IMR-90 (cell line): ENCODE results near the gene TAF4B. TPM values are rescaled to one million over a fixed set of nuclear protein-coding genes. Genes with fewer than 3 reads are reported as not detected.

Experiments used
- ATAC-seq: fragments of 200-7000 bp; cut with Tn5 transposase; 2 replicates; pipeline ENCODE4 v1.9.1; 2020; ENCODE audit warnings: low read depth, mild to moderate bottlenecking, moderate library complexity
- BruUV-seq: library from RNA; stranded (reverse); fragments of 400-500 nt; replicated peaks from 2 replicates; lab custom pipeline; 2021; lab: Mats Ljungman, UMichigan
- CTCF ChIA-PET: fragments of 300-600 bp; formaldehyde crosslinking; extraction: SDS; loops from one replicate; lab custom pipeline; 2021; ENCODE audit warnings: antibody characterized with exemption; lab: Yijun Ruan, JAX
- POLR2A ChIA-PET: fragments of 300-600 bp; sonication (Branson Sonifier 250); formaldehyde crosslinking; loops from one replicate; lab custom pipeline; 2022; ENCODE audit warnings: antibody characterized with exemption; ENCODE audit not compliant: unreplicated experiment; lab: Charles Lee
- DNase-seq: peaks from one replicate; pipeline ENCODE4 v3.0.0; 2013
- H2AFZ ChIP-seq: replicated peaks from 2 replicates; pipeline ENCODE3; 2013; ENCODE audit warnings: low read length, mild to moderate bottlenecking; ENCODE audit not compliant: poor library complexity
- H2AK5ac ChIP-seq: 2 replicates; pipeline ENCODE4 v1.6.1; 2013; ENCODE audit warnings: low read depth, low read length, inconsistent platforms
- H2AK9ac ChIP-seq: replicated peaks from 2 replicates; pipeline ENCODE3; 2013; ENCODE audit warnings: mild to moderate bottlenecking, low read depth, low read length, moderate library complexity; ENCODE audit not compliant: poor library complexity
- H2BK120ac ChIP-seq: 2 replicates; pipeline ENCODE4 v1.6.1; 2013; ENCODE audit warnings: low read depth, low read length, inconsistent platforms
- H2BK15ac ChIP-seq: 3 replicates; pipeline ENCODE4 v1.6.1; 2013; ENCODE audit warnings: low read depth, low read length, inconsistent platforms
- H2BK20ac ChIP-seq: 2 replicates; pipeline ENCODE4 v1.6.1; 2013; ENCODE audit warnings: low read depth, mild to moderate bottlenecking, inconsistent platforms, low read length, moderate library complexity
- H2BK5ac ChIP-seq: 2 replicates; pipeline ENCODE4 v1.6.1; 2013; ENCODE audit warnings: mild to moderate bottlenecking, low read depth, low read length, inconsistent platforms; ENCODE audit not compliant: poor library complexity, severe bottlenecking
- H3K14ac ChIP-seq: replicated peaks from 2 replicates; pipeline ENCODE4 v1.6.1; 2013; ENCODE audit warnings: low read depth, low read length, inconsistent platforms
- H3K18ac ChIP-seq: 2 replicates; pipeline ENCODE4 v1.6.1; 2013; ENCODE audit warnings: low read depth, low read length, control low read depth
- H3K23ac ChIP-seq: 2 replicates; pipeline ENCODE4 v1.6.1; 2013; ENCODE audit warnings: low read depth, low read length, inconsistent platforms
- H3K27ac ChIP-seq: 2 replicates; pipeline ENCODE4 v1.5.1; 2013; ENCODE audit warnings: mild to moderate bottlenecking, control low read depth, low read length; ENCODE audit not compliant: insufficient read depth
- H3K27me3 ChIP-seq: 2 replicates; pipeline ENCODE4 v1.6.1; 2013; ENCODE audit warnings: low read length; ENCODE audit not compliant: control insufficient read depth, insufficient read depth
- H3K36me3 ChIP-seq: 2 replicates; pipeline ENCODE4 v1.6.1; 2013; ENCODE audit warnings: low read length, mixed read lengths; ENCODE audit not compliant: control insufficient read depth, insufficient read depth
- H3K4ac ChIP-seq: 2 replicates; pipeline ENCODE4 v1.6.1; 2013; ENCODE audit warnings: low read depth, low read length, inconsistent platforms
- H3K4me1 ChIP-seq: 2 replicates; pipeline ENCODE4 v1.6.1; 2013; ENCODE audit warnings: low read length, mixed read lengths; ENCODE audit not compliant: control insufficient read depth, insufficient read depth
- H3K4me2 ChIP-seq: 2 replicates; pipeline ENCODE4 v1.6.1; 2013; ENCODE audit warnings: low read depth, mild to moderate bottlenecking, control low read depth, low read length, moderate library complexity
- H3K4me3 ChIP-seq: 2 replicates; pipeline ENCODE4 v1.5.1; 2013; ENCODE audit warnings: low read depth, mild to moderate bottlenecking, control low read depth, low read length, moderate library complexity; ENCODE audit not compliant: insufficient read depth
- H3K56ac ChIP-seq: 2 replicates; pipeline ENCODE4 v1.6.1; 2013; ENCODE audit warnings: low read length, inconsistent platforms; ENCODE audit not compliant: insufficient read depth; ENCODE audit errors: extremely low read depth
- H3K79me1 ChIP-seq, 2 experiments: 2 replicates each; pipeline ENCODE4 v1.6.1; 2013; ENCODE audit warnings: low read length in 2 of 2, inconsistent platforms in 1 of 2, low read depth in 1 of 2
- H3K9ac ChIP-seq: 2 replicates; pipeline ENCODE4 v1.6.1; 2013; ENCODE audit warnings: low read depth, low read length, control low read depth
- H3K9me1 ChIP-seq: 2 replicates; pipeline ENCODE4 v1.6.1; 2013; ENCODE audit warnings: low read length, inconsistent platforms; ENCODE audit not compliant: insufficient read depth
- H3K9me3 ChIP-seq: 2 replicates; pipeline ENCODE4 v1.6.1; 2013; ENCODE audit warnings: low read length; ENCODE audit not compliant: control insufficient read depth, insufficient read depth
- H4K20me1 ChIP-seq: 2 replicates; pipeline ENCODE4 v1.6.1; 2013; ENCODE audit warnings: low read length, inconsistent platforms; ENCODE audit not compliant: insufficient read depth
- H4K5ac ChIP-seq: 2 replicates; pipeline ENCODE4 v1.6.1; 2013; ENCODE audit warnings: mild to moderate bottlenecking, low read depth, low read length, control low read depth
- H4K8ac ChIP-seq, 2 experiments: 2 replicates each; pipeline ENCODE4 v1.6.1; 2013; ENCODE audit warnings: low read depth in 2 of 2, low read length in 2 of 2, control low read depth in 1 of 2, inconsistent platforms in 1 of 2
- H4K91ac ChIP-seq: 2 replicates; pipeline ENCODE4 v1.6.1; 2013; ENCODE audit warnings: low read depth, low read length, inconsistent platforms; ENCODE audit not compliant: insufficient read depth
- BHLHE40 ChIP-seq: fragments of 150-350 bp; IDR thresholded peaks from 2 replicates; pipeline ENCODE4 v1.6.1; 2016; ENCODE audit warnings: mild to moderate bottlenecking, low read depth, low read length
- CHD1 ChIP-seq: IDR thresholded peaks from 2 replicates; pipeline ENCODE4 v1.6.1; 2012; ENCODE audit warnings: low read depth, low read length, improper control_type of control experiment
- CTCF ChIP-seq: conservative IDR thresholded peaks from 2 replicates; pipeline ENCODE4 v1.5.1; 2012; ENCODE audit warnings: mild to moderate bottlenecking, low read depth, low read length, improper control_type of control experiment
- ELK1 ChIP-seq: fragments of 150-350 bp; IDR thresholded peaks from 2 replicates; pipeline ENCODE4 v1.6.1; 2016; ENCODE audit warnings: low read depth, mild to moderate bottlenecking, low read length, moderate library complexity, borderline replicate concordance
- FOS ChIP-seq: fragments of 150-350 bp; IDR thresholded peaks from 2 replicates; pipeline ENCODE4 v1.6.1; 2016; ENCODE audit warnings: low read depth, low read length
- MAFK ChIP-seq: IDR thresholded peaks from 2 replicates; pipeline ENCODE4 v1.6.1; 2012; ENCODE audit warnings: low read depth, low read length, improper control_type of control experiment
- MXI1 ChIP-seq: IDR thresholded peaks from 2 replicates; pipeline ENCODE4 v1.6.1; 2012; ENCODE audit warnings: low read depth, mild to moderate bottlenecking, low read length, moderate library complexity, borderline replicate concordance
- POLR2A ChIP-seq: IDR thresholded peaks from 2 replicates; pipeline ENCODE4 v1.6.1; 2012; ENCODE audit warnings: mild to moderate bottlenecking, low read depth, low read length
- RAD21 ChIP-seq: IDR thresholded peaks from 2 replicates; pipeline ENCODE4 v1.6.1; 2012; ENCODE audit warnings: low read length, improper control_type of control experiment
- RCOR1 ChIP-seq: IDR thresholded peaks from 2 replicates; pipeline ENCODE4 v1.6.1; 2012; ENCODE audit warnings: mild to moderate bottlenecking, low read length, improper control_type of control experiment; ENCODE audit not compliant: insufficient replicate concordance
- RFX5 ChIP-seq: IDR thresholded peaks from 2 replicates; pipeline ENCODE4 v1.8.0; 2012; ENCODE audit warnings: low read depth, mild to moderate bottlenecking, low read length, moderate library complexity
- WGBS, 2 experiments: methylation state at CpG; one replicate each; pipeline versions ENCODE4 v1.1.5 to v1.1.7; 2013; ENCODE audit warnings: missing lambda C conversion rate in 2 of 2; ENCODE audit not compliant: insufficient read length in 1 of 2; ENCODE audit errors: extremely low coverage in 2 of 2; 5-methylcytosine and 5-hydroxymethylcytosine counted together
- dilution Hi-C: fragments of 300-500 bp; cut with HindIII; formaldehyde crosslinking; loops from one replicate; pipeline ENCODE4 v1.14.3; 2018; ENCODE audit warnings: low sequenced_read_pairs; ENCODE audit not compliant: unreplicated experiment
- in situ Hi-C: fragments of 300-500 bp; cut with MboI; formaldehyde crosslinking; loops from 3 replicates; pipeline ENCODE4 v1.14.3; 2019; ENCODE audit warnings: low sequenced_read_pairs, inconsistent platforms, mixed read lengths
- intact Hi-C: fragments of 100-400 bp; cut with micrococcal nuclease; formaldehyde crosslinking; loops from 2 replicates; pipeline ENCODE4 v1.10.0; 2022
- polyA plus RNA-seq, 3 experiments: library from polyadenylated mRNA; depleted of rRNA; stranded (reverse); fragments of >200 nt; gene quantifications; 2 replicates each; pipeline ENCODE4 v1.2.3, GENCODE V29; 2012; ENCODE audit warnings: low replicate concordance in 1 of 3
- total RNA-seq: library from RNA; depleted of rRNA; stranded (reverse); fragments of >200 nt; gene quantifications from 2 replicates; pipeline ENCODE4 v1.2.3, GENCODE V29; 2012

Gene TAF4B
- total and polyA plus RNA-seq, 2 of the 4 experiments (the other 2 are of a cell fraction): 0.38 to 1.1 TPM

GRCh38 chr18:26425148-26425531 is 198.9 kb downstream of the TAF4B start:
- no peak overlapping the region for H2AK9ac ChIP-seq
- no peaks in the 10 kb centered on the region for H3K36me3 ChIP-seq
- no peak overlapping the region for H4K8ac ChIP-seq
- in situ Hi-C loops: no loop called here
- ChIA-PET POLR2A (interaction anchor here (0.6 kb wide), 1 partner anchor 12 kb away, joined by 10 read pairs; no protein-coding TSS in a partner anchor), CTCF (no interaction called here)
- no peak overlapping the region for H3K14ac ChIP-seq
- no peak overlapping the region for H3K4me2 ChIP-seq
- H2AK5ac ChIP-seq: no peak overlapping the region
- H3K4me1 ChIP-seq: no peaks in the 10 kb centered on the region
- H3K27me3 ChIP-seq: peaks cover 11% of the 10 kb centered on the region
- H3K4ac ChIP-seq: no peak overlapping the region
- H3K9me3 ChIP-seq: no peaks in the 10 kb centered on the region
- no peak overlapping the region for H4K91ac ChIP-seq
- H3K9ac ChIP-seq: no peak overlapping the region
- H3K23ac ChIP-seq: no peak overlapping the region
- no TSS peak for BruUV-seq
- no peak overlapping the region for H3K27ac ChIP-seq
- no peak overlapping the region for H4K5ac ChIP-seq
- dilution Hi-C loops: no loop called here
- no peaks in the 10 kb centered on the region for H3K79me1 ChIP-seq
- H2BK20ac ChIP-seq: no peak overlapping the region
- H2BK5ac ChIP-seq: no peak overlapping the region
- intact Hi-C loops: loop anchor here (5.0 kb wide), 1 partner anchor 122 kb away; the partner anchor contains the start of gene KCTD1
- H3K9me1 ChIP-seq: no peaks in the 10 kb centered on the region
- no peak overlapping the region for H3K18ac ChIP-seq
- TF ChIP-seq POLR2A (no peak), MAFK (no peak), ELK1 (no peak), FOS (no peak), RAD21 (no peak), BHLHE40 (no peak), RCOR1 (no peak), CHD1 (no peak), MXI1 (no peak), RFX5 (no peak), CTCF (no peak)
- H3K4me3 ChIP-seq: no peak overlapping the region
- no CpG with 5 or more reads among the region's 5 CpGs for WGBS, 2 experiments
- no peak overlapping the region for H2BK120ac ChIP-seq
- H3K56ac ChIP-seq: no peak overlapping the region
- H2BK15ac ChIP-seq: no peak overlapping the region
- peak; percentile 7 for DNase-seq
- no peak overlapping the region for H2AFZ ChIP-seq
- no peak for ATAC-seq
- no peaks in the 10 kb centered on the region for H4K20me1 ChIP-seq
